Panc1 (cell line): Measurements from ENCODE around the gene KNTC1.

Source experiments
- CTCF ChIP-seq: fragments of 450-650 bp; IDR thresholded peaks from 2 replicates; pipeline ENCODE4 v1.5.1; 2017; ENCODE audit warnings: mild to moderate bottlenecking
- POLR2AphosphoS5 ChIP-seq: IDR thresholded peaks from 2 replicates; pipeline ENCODE4 v1.6.1; 2012; ENCODE audit warnings: mild to moderate bottlenecking, low read depth, low read length, moderate library complexity
- TCF7L2 ChIP-seq: IDR thresholded peaks from 2 replicates; pipeline ENCODE4 v1.6.1; 2011; ENCODE audit warnings: mild to moderate bottlenecking, low read depth, low read length, inconsistent platforms

- TF ChIP-seq CTCF = no peak
- no peak for TF ChIP-seq TCF7L2
- no peak for TF ChIP-seq POLR2AphosphoS5
Measured at GRCh38 chr12:122501489-122501989, 25.5 kb upstream of the KNTC1 start.
